ENCODE data around the gene MARCO.

GRCh38 chr2:118969734-118970395, 27.9 kb downstream of the MARCO start:
- no peak for TF ChIP-seq POLR2AphosphoS5 (IDR thresholded peaks at IDR 0.05)
- TF ChIP-seq CTCF (IDR thresholded peaks at IDR 0.05) = no peak
- TF ChIP-seq POLR2A (IDR thresholded peaks at IDR 0.05) = no peak

Measured in prostate gland (tissue), 2 donors.